ENCODE results near the gene CFAP97D1.

CFAP97D1 gene

DNA sequence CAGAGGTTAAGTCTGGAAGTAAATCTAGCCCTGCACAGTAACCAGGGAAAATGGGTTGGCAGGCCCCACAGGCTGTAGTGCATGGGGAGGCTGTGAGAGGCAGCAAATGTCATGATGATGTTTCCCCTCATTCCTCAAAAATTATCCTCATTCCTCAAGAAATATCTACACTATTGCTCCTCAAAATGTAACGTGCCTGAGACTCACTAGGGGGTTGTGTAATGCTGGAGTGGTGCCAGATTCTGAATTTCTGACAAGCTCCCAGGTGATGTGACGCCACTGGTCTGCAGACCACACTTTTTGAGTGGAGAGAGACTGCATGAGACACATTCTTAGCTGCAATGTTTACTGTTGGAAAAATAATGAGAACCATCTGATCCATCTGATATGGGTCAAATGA lies 53.9 kb downstream of the CFAP97D1 start:
- H3K36me3 ChIP-seq (ENCODE audit: low read length): no peaks in the 10 kb centered on the region
- H3K9ac ChIP-seq (ENCODE audit: low read length): no peak overlapping the region
- H3K9me3 ChIP-seq (ENCODE audit: insufficient read depth, low read length): no peaks in the 10 kb centered on the region
- no peak overlapping the region for H2AFZ ChIP-seq (ENCODE audit: low read depth, low read length, severe bottlenecking)
- H3K4me2 ChIP-seq (ENCODE audit: low read depth, low read length, poor library complexity, severe bottlenecking): no peak overlapping the region
- H3K27ac ChIP-seq (ENCODE audit: low read depth, low read length): no peak overlapping the region
- no peaks in the 10 kb centered on the region for H3F3A ChIP-seq (ENCODE audit: insufficient read depth)
- no peaks in the 10 kb centered on the region for H3K79me2 ChIP-seq (ENCODE audit: insufficient read depth, low read length)
- no peaks in the 10 kb centered on the region for H4K20me1 ChIP-seq (ENCODE audit: low read depth, low read length)
- TF ChIP-seq, protein P1, sequence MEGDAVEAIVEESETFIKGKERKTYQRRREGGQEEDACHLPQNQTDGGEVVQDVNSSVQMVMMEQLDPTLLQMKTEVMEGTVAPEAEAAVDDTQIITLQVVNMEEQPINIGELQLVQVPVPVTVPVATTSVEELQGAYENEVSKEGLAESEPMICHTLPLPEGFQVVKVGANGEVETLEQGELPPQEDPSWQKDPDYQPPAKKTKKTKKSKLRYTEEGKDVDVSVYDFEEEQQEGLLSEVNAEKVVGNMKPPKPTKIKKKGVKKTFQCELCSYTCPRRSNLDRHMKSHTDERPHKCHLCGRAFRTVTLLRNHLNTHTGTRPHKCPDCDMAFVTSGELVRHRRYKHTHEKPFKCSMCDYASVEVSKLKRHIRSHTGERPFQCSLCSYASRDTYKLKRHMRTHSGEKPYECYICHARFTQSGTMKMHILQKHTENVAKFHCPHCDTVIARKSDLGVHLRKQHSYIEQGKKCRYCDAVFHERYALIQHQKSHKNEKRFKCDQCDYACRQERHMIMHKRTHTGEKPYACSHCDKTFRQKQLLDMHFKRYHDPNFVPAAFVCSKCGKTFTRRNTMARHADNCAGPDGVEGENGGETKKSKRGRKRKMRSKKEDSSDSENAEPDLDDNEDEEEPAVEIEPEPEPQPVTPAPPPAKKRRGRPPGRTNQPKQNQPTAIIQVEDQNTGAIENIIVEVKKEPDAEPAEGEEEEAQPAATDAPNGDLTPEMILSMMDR (IDR thresholded peaks at IDR 0.05; ENCODE audit: insufficient read depth, low read length, poor library complexity, severe bottlenecking): no peak
- no peak for TF ChIP-seq EZH2phosphoT487 (conservative IDR thresholded peaks at IDR 0.05; ENCODE audit: low read length)
- no peaks in the 10 kb centered on the region for H3K9me2 ChIP-seq (replicated peaks; ENCODE audit: insufficient read depth, low read length)
- no peaks in the 10 kb centered on the region for H3K27me3 ChIP-seq (ENCODE audit: low read length)
- H3K4me3 ChIP-seq (ENCODE audit: insufficient read depth, low read length, poor library complexity, severe bottlenecking): no peak overlapping the region
